ENCODE measurements around the gene FGG. TPM values are rescaled to one million over a fixed set of nuclear protein-coding genes. Genes with fewer than 3 reads are reported as not detected.

Gene FGG
- total RNA-seq, 4 donors from 2014 or later, result not detected

DNA sequence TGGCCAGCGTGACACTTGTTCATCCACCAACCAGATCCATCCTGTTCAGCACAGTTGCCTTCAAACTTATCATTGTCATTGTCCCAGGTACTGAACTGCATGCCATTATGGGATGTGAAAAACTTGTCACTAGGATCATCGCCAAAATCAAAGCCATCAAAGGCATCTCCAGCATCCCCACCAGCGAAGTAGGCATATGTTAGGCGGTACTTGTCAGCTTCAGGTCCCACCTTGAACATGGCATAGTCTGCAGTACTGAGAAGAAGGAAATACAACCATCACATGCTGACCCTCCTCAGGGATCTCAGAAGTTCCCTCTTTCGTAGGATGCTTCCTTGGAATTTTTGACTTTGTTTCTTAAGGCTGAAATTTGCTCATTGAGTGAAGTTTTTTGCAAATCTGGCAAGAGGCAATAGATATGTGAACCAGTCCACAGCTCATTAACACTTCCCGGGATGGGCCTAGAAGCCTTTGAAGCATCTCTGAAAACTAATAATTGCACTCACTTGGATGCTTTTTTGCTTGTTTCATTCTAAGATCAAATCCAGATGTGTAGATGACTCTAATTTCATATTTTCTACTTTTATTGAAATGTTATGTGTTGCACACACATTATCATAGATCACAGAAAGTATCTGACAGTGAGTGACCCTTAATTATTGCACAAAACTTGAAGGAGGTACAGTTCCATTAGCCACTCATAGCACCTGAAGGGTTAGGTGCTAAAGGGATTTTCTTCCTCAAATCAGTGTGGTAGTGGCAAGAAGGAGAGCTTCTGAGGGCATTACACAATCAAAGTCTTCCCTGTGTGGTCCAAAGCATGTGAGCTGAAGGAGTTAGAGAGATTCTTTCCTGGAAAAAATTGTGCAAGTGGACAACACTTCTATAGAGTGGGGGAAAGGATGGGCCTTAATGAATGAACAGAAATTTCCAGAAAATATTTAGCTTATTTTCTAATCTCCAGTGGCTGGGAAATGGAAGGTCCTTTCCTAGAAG is 5.4 kb downstream of the FGG start:
- Histone ChIP-seq H3K4me3 (no peak overlapping the region), H3K27me3 (no peaks in the 10 kb centered on the region), H3K36me3 (no peaks in the 10 kb centered on the region), H3K9me3 (no peaks in the 10 kb centered on the region), H3K27ac (no peak overlapping the region), H3K4me1 (no peaks in the 10 kb centered on the region)
- no peak for DNase-seq
- no peak for TF ChIP-seq POLR2A (IDR thresholded peaks at IDR 0.05)
- TF ChIP-seq, protein P1, sequence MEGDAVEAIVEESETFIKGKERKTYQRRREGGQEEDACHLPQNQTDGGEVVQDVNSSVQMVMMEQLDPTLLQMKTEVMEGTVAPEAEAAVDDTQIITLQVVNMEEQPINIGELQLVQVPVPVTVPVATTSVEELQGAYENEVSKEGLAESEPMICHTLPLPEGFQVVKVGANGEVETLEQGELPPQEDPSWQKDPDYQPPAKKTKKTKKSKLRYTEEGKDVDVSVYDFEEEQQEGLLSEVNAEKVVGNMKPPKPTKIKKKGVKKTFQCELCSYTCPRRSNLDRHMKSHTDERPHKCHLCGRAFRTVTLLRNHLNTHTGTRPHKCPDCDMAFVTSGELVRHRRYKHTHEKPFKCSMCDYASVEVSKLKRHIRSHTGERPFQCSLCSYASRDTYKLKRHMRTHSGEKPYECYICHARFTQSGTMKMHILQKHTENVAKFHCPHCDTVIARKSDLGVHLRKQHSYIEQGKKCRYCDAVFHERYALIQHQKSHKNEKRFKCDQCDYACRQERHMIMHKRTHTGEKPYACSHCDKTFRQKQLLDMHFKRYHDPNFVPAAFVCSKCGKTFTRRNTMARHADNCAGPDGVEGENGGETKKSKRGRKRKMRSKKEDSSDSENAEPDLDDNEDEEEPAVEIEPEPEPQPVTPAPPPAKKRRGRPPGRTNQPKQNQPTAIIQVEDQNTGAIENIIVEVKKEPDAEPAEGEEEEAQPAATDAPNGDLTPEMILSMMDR (IDR thresholded peaks at IDR 0.05), result no peak

DNA sequence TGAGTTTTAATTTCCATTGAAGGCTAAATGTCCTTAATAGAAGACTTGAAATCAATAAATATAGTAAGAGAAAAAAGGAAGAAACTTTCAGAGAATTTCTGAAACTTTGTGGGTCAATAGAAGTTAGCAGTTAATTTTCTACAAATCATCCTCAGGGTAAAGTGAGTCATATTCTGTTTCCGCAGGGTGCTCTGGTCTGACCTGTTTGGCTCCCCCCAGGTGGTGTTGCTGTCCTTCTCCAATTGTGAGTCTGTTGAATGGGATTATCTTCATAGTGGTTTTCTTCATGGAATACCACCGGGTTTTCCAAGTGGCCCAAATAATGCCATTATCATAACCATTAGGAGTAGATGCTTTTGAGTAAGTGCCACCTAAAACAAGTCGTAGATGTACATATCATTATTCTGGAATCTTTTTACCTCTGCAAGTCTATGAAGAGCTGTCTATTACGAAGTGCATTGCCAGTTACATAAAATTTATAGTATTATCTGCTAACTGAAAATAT is 7.7 kb downstream of the FGG start:
- H3K9me3 ChIP-seq, result no peaks in the 10 kb centered on the region
- H3K4me3 ChIP-seq, result no peak overlapping the region
- H3K36me3 ChIP-seq, result no peaks in the 10 kb centered on the region
- no peaks in the 10 kb centered on the region for H3K27me3 ChIP-seq
- DNase-seq, result no peak
- H3K4me1 ChIP-seq, result no peaks in the 10 kb centered on the region
- TF ChIP-seq, protein P1 (IDR thresholded peaks at IDR 0.05), result no peak
- no peak for TF ChIP-seq POLR2A (IDR thresholded peaks at IDR 0.05)
- H3K27ac ChIP-seq, result no peak overlapping the region

DNA sequence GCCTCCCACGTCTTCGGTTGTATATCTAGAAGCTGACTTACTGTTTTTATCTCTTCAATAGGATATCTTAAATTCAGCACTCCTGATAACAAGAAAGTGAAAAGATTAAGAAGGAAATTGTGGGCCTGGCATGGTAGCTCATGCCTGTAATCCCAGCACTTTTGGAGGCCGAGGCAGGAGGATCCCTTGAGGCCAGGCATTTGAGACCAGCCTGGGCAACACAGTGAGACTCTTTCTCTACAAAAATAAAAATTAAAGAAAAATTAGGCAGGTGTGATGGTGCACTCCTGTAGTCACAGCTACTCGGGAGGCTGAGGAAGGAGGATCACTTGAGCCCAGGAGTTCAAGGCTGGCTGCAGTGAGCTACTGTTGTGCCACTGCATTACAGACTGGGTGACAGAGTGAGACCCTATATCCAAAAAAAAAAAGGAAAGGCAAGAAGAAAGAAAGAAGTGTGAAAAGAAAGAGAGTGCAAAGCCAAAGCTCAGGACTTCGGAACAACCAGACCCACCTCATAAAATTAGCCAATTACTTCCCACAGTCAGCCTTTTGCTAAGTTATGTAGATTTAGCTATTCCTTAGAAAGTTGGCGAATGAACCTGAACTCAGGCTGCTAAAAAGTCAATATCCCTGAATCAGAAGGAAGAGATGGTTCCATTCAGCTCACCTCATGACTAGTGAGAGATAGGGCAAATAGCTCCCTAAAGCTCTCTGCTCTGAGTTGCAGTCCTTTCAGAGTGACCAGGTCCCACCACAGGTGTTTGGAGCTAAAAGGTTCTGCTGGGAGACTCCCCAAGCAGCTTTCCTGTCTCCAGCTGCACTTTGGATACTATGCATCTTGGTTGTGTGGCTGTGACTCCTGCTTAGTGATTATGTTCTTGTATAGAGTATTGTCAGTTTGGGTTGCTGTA is 9.2 kb downstream of the FGG start:
- Histone ChIP-seq H3K4me3 (no peak overlapping the region), H3K4me1 (no peaks in the 10 kb centered on the region), H3K36me3 (no peaks in the 10 kb centered on the region), H3K27ac (no peak overlapping the region), H3K27me3 (no peaks in the 10 kb centered on the region), H3K9me3 (no peaks in the 10 kb centered on the region)
- no peak for TF ChIP-seq POLR2A (IDR thresholded peaks at IDR 0.05)
- TF ChIP-seq, protein P1 (IDR thresholded peaks at IDR 0.05), result no peak
- DNase-seq, result no peak

DNA sequence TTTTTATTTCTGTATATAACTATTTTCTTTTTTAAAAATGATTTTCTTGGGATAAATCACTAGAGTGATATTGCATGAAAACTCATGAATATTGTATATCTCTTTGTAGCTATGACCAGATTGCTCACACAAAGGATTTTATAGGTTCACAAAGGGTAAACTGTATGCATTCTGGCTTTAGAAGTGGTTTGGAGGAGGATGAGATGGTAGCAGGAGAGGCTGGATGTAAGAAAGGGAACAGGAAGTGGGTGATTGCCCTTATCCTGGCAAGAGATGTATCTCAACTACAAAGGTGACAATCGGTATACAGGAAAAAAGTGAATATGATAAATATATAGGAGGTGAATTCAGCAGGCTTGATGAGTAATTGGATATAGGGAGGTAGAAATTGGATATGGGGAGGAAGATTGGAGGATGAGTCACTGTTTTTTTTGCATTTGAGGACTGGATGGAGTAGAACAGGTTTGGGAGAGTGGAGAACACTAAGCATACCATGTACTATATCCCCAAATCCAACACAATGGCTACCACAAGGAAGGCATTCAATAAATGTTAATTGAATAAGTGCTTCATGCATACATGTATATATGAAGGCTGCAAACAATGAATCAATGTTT is 9.9 kb downstream of the FGG start:
- no peaks in the 10 kb centered on the region for H3K27me3 ChIP-seq
- TF ChIP-seq, protein P1 (IDR thresholded peaks at IDR 0.05), result no peak
- TF ChIP-seq POLR2A (IDR thresholded peaks at IDR 0.05), result no peak
- no peaks in the 10 kb centered on the region for H3K4me1 ChIP-seq
- no peak for DNase-seq
- H3K27ac ChIP-seq, result no peak overlapping the region
- no peaks in the 10 kb centered on the region for H3K9me3 ChIP-seq
- H3K36me3 ChIP-seq, result no peaks in the 10 kb centered on the region
- H3K4me3 ChIP-seq, result no peak overlapping the region

All from Peyer's patch (tissue), 4 donors.